Measurements from ENCODE around the gene ZNF692.

Gene ZNF692

GRCh38 chr1:248825909-248826760 lies 32.8 kb downstream of the ZNF692 start, which contains the start of gene SH3BP5L:
Gene SH3BP5L, minus strand, starts transcription at chr1:248825915. Its CDS starts 980 bp downstream, at chr1:248824935.
- DNase-seq = peak; percentile 70 to 99 (median 94)

- DNase-seq = no peak
Measured at GRCh38 chr1:248825573-248825908, 33.3 kb downstream of the ZNF692 start.

DNA sequence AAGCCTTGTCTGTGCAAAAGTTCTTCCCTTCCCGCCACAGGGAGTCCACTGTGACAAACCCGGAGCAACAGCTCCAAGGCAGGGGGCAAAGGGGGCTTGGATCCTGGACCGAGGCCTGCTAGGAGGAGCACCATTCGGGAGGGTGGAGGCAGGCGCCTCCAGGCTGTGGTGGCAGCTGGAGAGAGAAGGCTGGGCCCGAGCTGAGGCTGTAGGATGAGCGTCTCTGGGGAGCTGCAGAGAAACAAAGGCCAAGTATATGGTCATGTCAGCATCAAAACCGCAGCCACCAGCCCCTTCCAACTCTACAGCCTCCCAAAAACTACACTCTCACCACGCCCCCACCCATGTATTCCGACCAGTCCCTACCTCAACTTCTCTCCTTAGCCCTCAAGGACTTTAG lies 33.7 kb downstream of the ZNF692 start:
- DNase-seq = no peak

GRCh38 chr1:248824701-248825100 lies 34.2 kb downstream of the ZNF692 start:
- DNase-seq = no peak

DNA sequence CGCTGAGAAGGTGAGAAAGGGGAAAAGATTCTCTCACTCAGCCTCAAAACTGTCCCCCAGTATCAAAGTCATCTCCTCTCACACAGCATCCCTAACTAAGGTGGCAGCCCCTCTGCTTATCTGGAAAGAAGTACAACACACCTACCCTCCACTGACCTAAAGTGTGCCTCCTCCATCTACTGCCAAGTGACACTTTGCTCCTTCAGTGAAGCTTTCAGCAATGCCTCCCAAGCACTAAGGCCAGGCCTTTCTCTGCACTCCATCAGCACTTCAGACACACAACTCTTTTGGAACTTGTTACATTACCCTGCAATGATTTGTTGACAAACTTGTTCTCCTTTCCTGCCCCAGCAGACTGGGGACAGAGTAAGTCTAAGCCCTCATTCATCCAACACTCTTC lies 34.6 kb downstream of the ZNF692 start:
- no peak for DNase-seq

- DNase-seq = peak in 1 of 56 donors; percentile 33
Measured at GRCh38 chr1:248823517-248824001, 35.3 kb downstream of the ZNF692 start.

- DNase-seq = no peak
Measured at GRCh38 chr1:248822148-248823032, 36.5 kb downstream of the ZNF692 start.

DNA sequence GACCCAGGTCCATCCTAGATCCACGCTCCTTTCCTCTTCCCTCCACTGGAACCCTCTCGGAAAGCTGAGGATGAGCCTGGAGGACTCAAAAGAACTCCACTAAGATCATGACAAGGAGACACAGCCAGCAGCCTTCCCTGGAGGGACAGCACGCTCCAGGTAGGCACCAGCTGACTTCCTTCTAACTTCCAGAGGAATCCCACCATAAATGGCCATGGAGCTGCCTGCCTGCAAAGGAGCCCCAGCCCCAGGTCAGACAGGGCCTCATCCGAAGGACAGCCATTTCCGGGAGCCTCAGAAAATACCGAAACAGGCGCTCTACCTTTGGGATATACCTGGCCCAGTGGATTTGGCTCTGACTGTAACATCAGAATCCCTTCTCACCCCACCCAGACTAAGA lies 37.2 kb downstream of the ZNF692 start:
- DNase-seq = no peak

DNA sequence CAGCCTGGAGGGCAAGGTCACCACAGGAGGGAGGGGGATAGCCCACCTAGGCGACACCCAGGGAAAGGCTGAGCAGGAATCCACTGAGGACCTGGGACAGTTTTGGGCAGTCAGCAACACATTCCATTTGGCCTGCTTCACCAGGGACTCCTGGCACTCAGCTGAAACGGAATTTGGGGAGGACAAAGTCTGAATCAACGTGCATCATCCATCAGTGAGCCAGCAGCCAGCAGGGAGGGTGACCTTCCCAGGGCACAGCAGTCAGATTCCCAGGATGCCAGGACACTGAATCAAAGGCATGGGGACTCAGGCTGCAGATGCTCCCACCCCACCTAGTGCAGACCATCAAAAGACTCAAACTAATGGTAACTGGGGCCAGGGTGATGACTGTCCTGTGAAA lies 37.8 kb downstream of the ZNF692 start:
- no peak for DNase-seq

- DNase-seq = no peak
Measured at GRCh38 chr1:248820041-248820585, 38.8 kb downstream of the ZNF692 start.

DNA sequence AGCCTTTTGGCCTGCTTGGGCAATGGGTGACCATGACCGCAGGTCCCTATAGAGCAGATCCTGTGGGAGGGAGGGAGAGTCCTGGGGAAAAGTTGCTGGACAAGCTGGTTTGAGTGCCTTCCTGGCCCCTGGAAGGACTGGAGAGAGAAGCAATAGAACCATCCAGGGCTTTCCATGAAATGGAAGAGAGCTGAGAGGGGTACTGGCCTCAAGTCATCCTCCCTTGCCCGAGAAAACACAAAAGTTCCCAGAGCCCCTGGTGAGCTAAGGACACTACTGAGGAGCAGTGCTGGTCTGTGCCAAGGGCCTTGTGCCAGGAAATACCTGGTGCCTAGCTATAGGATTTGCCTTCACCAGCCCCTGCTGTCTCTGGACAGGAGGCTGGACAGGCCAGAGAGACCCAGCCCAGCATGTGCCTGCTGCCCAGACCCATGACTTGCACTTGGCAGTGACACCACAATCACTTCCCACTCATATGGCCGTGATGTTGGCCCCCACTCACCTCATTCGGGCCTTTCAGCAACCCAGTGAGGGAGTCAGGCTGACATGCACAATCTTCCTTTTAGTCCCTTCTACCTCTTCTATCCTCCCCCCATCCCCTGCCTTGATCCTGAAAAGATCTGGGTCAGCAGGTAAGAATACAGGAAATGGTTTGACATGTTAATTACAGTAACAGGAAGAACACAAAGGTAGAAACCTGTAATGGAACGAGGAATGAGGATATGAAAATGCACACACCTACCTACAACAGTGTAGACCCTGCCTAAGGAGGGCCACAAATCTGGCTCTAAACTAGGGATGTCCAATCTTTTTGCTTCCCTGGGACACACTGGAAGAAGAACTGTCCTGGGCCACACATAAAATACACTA lies 40.1 kb downstream of the ZNF692 start:
- no peak for DNase-seq

GRCh38 chr1:248817065-248817464 lies 41.8 kb downstream of the ZNF692 start:
- no peak for DNase-seq

DNA sequence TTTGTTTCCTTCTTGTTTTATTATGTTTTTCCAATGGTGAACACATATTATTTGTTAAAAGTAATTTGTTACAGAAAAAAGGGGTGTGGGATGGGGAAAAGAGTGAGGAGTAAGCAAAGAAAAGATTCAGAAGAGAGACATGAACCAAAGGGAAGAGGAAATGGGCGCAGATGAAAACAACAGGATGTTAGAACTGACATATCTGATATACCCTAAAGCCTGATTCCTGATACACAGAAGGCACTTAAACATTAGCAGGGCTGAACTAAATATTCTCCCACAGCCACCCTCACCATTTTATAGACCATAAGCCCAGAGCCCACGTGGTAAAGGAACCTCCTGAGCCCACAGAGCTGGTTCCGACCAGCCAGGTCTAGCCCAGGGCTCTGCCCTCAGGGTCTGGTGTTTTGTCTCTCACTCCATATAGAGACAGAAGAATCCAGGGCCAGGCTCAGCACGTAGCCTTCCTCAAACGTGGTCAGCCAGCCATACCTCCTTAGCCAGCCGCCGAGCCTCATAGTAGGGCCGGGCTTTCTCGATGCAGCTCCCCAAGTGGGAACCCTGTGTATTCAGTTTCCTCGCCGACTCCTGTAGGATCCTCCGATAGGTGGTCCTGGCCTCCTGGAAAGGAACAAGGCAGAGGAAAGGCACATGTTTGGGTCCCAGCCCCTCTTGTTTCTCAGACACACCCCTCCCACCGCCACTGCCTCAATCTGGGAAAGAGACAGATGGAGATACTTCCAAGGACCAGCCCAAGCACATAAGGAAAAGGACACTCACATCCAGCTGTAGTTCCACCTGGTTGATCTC lies 42.6 kb downstream of the ZNF692 start:
- no peak for DNase-seq

GRCh38 chr1:248815407-248816034 lies 43.4 kb downstream of the ZNF692 start:
- no peak for DNase-seq

GRCh38 chr1:248814351-248814750 lies 44.5 kb downstream of the ZNF692 start:
- no peak for DNase-seq

DNA sequence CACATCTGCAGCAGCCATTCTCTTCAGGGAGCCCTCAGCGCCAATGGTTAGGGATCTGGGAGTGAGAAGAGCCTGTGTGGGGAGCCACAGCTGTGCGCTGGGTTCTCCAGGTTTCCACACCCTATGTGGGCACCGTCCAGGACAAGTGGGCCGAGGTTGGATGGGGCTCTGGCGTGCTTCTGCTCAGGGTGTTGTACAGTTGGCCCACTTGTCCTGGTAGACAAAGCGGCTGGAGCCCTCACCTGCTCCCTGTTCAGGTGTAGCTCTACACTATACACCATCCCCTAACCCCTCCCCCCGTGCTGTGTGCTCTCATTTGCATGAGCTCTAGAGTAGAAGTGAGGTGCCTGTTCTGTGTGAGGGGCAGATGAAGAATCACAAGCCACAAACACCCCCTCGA lies 45.3 kb downstream of the ZNF692 start:
- no peak for DNase-seq

- DNase-seq = no peak
Measured at GRCh38 chr1:248812736-248813425, 46.0 kb downstream of the ZNF692 start.

GRCh38 chr1:248811514-248812490 lies 47.1 kb downstream of the ZNF692 start:
- DNase-seq = no peak
